Endothelial cell of umbilical vein (primary cell): ENCODE results near the gene DNAI2. TPM values are rescaled to one million over a fixed set of nuclear protein-coding genes. Genes with fewer than 3 reads are reported as not detected.

ENCODE experiments used
- BruUV-seq: library from RNA; stranded (reverse); fragments of 400-500 nt; replicated peaks from 2 replicates; lab custom pipeline; 2021; lab: Mats Ljungman, UMichigan
- CTCF ChIA-PET: fragments of 300-600, 350-600 bp; sonication (Branson Sonifier 250); formaldehyde crosslinking; loops from one replicate; lab custom pipeline; 2021; ENCODE audit warnings: antibody characterized with exemption, inconsistent platforms; lab: Charles Lee
- POLR2A ChIA-PET: fragments of 300-600, 350-600 bp; sonication (Branson Sonifier 250); formaldehyde crosslinking; loops from one replicate; lab custom pipeline; 2021; ENCODE audit warnings: antibody characterized with exemption, inconsistent platforms; lab: Charles Lee
- DNase-seq: peaks from one replicate; pipeline ENCODE4 v3.0.0-alpha.2; 2011; ENCODE audit warnings: low read depth, low spot score
- FAIRE-seq: peaks from 2 replicates; lab custom pipeline; 2011; peaks lifted over from hg19 to GRCh38; lab: Jason Lieb, UNC
- H2AFZ ChIP-seq: 2 replicates; pipeline ENCODE4 v1.6.0; 2012; ENCODE audit warnings: low read depth, low read length, control low read depth, inconsistent platforms
- H3K27ac ChIP-seq: 2 replicates; pipeline ENCODE4 v1.5.1; 2011; ENCODE audit warnings: low read depth, mild to moderate bottlenecking, control low read depth, low read length, moderate library complexity; ENCODE audit not compliant: insufficient read depth
- H3K27me3 ChIP-seq, 2 experiments: 2 replicates each; pipeline versions ENCODE4 v1.6.0 to v1.6.1; 2011; ENCODE audit warnings: low read length in 2 of 2, mixed read lengths in 1 of 2; ENCODE audit not compliant: control insufficient read depth in 2 of 2, insufficient read depth in 2 of 2
- H3K36me3 ChIP-seq, 2 experiments: 2 replicates in 1 of 2; 3 replicates in 1 of 2; pipeline ENCODE4 v1.5.1; 2011; ENCODE audit warnings: low read length in 2 of 2, mild to moderate bottlenecking in 1 of 2, moderate library complexity in 1 of 2; ENCODE audit not compliant: control insufficient read depth in 2 of 2, insufficient read depth in 2 of 2; ENCODE audit errors: extremely low read depth in 1 of 2
- H3K4me1 ChIP-seq: 3 replicates; pipeline ENCODE4 v1.5.1; 2011; ENCODE audit warnings: mild to moderate bottlenecking, low read length; ENCODE audit not compliant: control insufficient read depth, insufficient read depth; ENCODE audit errors: extremely low read depth
- H3K4me2 ChIP-seq: 2 replicates; pipeline ENCODE4 v1.6.1; 2011; ENCODE audit warnings: low read length, control low read depth, mixed read lengths; ENCODE audit not compliant: insufficient read depth
- H3K4me3 ChIP-seq, 3 experiments: fragments of 200-600 bp in 1 of 3; sonication (generic), shearing (Covaris generic) in 1 of 3; replicated peaks in 1 of 3; 2 replicates each; pipeline ENCODE4 v1.5.1; 2011 to 2016; ENCODE audit warnings: control low read depth in 3 of 3, low read length in 3 of 3, mild to moderate bottlenecking in 2 of 3, inconsistent platforms in 1 of 3, low read depth in 1 of 3, moderate library complexity in 1 of 3; ENCODE audit not compliant: insufficient read depth in 1 of 3
- H3K79me2 ChIP-seq: 2 replicates; pipeline ENCODE4 v1.6.0; 2012; ENCODE audit warnings: low read length, inconsistent platforms; ENCODE audit not compliant: control insufficient read depth, insufficient read depth
- H3K9ac ChIP-seq: replicated peaks from 2 replicates; pipeline ENCODE3; 2011; ENCODE audit warnings: low read length, control low read depth; ENCODE audit not compliant: insufficient read depth; ENCODE audit errors: extremely low read depth
- H3K9me1 ChIP-seq: replicated peaks from 3 replicates; pipeline ENCODE4 v1.6.0; 2011; ENCODE audit warnings: mild to moderate bottlenecking, low read length; ENCODE audit not compliant: control insufficient read depth, insufficient read depth; ENCODE audit errors: extremely low read depth
- H3K9me3 ChIP-seq: replicated peaks from 2 replicates; pipeline ENCODE4 v1.5.1; 2012; ENCODE audit warnings: low read length, inconsistent platforms; ENCODE audit not compliant: control insufficient read depth, insufficient read depth
- H4K20me1 ChIP-seq: replicated peaks from 2 replicates; pipeline ENCODE3; 2011; ENCODE audit warnings: mild to moderate bottlenecking, low read length; ENCODE audit not compliant: control insufficient read depth, insufficient read depth; ENCODE audit errors: extremely low read depth
- EZH2 ChIP-seq: IDR thresholded peaks from 2 replicates; pipeline ENCODE4 v1.6.1; 2012; ENCODE audit warnings: borderline replicate concordance, low read depth, mild to moderate bottlenecking, moderate library complexity, low read length, inconsistent platforms; ENCODE audit not compliant: severe bottlenecking
- FOS ChIP-seq: IDR thresholded peaks from 2 replicates; pipeline ENCODE4 v1.6.1; 2011; ENCODE audit warnings: mild to moderate bottlenecking, low read length, moderate library complexity, borderline replicate concordance; ENCODE audit not compliant: insufficient read depth
- GATA2 ChIP-seq: IDR thresholded peaks from 2 replicates; pipeline ENCODE4 v1.7.0; 2011; ENCODE audit warnings: low read depth, mild to moderate bottlenecking, moderate library complexity, mixed read lengths, low read length; ENCODE audit not compliant: insufficient read length, insufficient read depth
- JUN ChIP-seq: IDR thresholded peaks from 2 replicates; pipeline ENCODE4 v1.6.1; 2011; ENCODE audit warnings: borderline replicate concordance, low read depth; ENCODE audit not compliant: insufficient read length, insufficient read depth
- MYC ChIP-seq: IDR thresholded peaks from one replicate; pipeline ENCODE4 v1.6.1; 2011; ENCODE audit warnings: mild to moderate bottlenecking, low read depth, low read length
- POLR2A ChIP-seq: IDR thresholded peaks from 2 replicates; pipeline ENCODE4 v1.6.1; 2012; ENCODE audit warnings: low read depth, mild to moderate bottlenecking, control low read depth, low read length
- POLR2AphosphoS5 ChIP-seq: IDR thresholded peaks from 2 replicates; pipeline ENCODE4 v1.6.1; 2012; ENCODE audit warnings: low read depth, mild to moderate bottlenecking, control low read depth, low read length, moderate library complexity; ENCODE audit not compliant: insufficient read depth
- dilution Hi-C: fragments of 300-500 bp; cut with MboI; formaldehyde crosslinking; loops from one replicate; pipeline ENCODE4 v1.15.0; 2019; ENCODE audit warnings: low sequenced_read_pairs; ENCODE audit not compliant: extremely low pct_ligation_motif_present
- intact Hi-C: fragments of 100-400 bp; cut with micrococcal nuclease; formaldehyde crosslinking; loops from one replicate; pipeline ENCODE4 v1.10.0; 2022
- polyA plus RNA-seq, 4 experiments: library from polyadenylated mRNA; depleted of rRNA in 3 of 4; stranded (reverse) in 3 of 4; unstranded in 1 of 4; fragments of >200 nt; gene quantifications; 2 replicates each; pipeline versions ENCODE4 v1.2.1 to v1.2.3, GENCODE V29; 2011 to 2012; ENCODE audit warnings: missing spikeins in 1 of 4
- total RNA-seq: library from RNA; stranded (reverse); gene quantifications from 2 replicates; pipeline ENCODE4 v1.2.3, GENCODE V29; 2021
- TF ChIP-seq, protein P1 (sequence below), 2 donors: IDR thresholded peaks; 1 replicate in 1 of 2; 2 replicates in 1 of 2; pipeline ENCODE4 v1.5.1; 2011; ENCODE audit warnings: low read length in 2 of 2, mild to moderate bottlenecking in 2 of 2, moderate library complexity in 2 of 2, control low read depth in 1 of 2, inconsistent platforms in 1 of 2, low read depth in 1 of 2; ENCODE audit not compliant: insufficient read depth in 1 of 2; ENCODE audit errors: extremely low read depth in 1 of 2
- TF ChIP-seq, protein P2 (sequence below): IDR thresholded peaks from 2 replicates; pipeline ENCODE4 v1.6.1; 2011; ENCODE audit not compliant: insufficient read depth, insufficient read length

The DNAI2 gene
- total and polyA plus RNA-seq, 2 donors (not counting 3 experiments of a cell fraction or from before 2014, with no cell fraction given), result not detected

DNA sequence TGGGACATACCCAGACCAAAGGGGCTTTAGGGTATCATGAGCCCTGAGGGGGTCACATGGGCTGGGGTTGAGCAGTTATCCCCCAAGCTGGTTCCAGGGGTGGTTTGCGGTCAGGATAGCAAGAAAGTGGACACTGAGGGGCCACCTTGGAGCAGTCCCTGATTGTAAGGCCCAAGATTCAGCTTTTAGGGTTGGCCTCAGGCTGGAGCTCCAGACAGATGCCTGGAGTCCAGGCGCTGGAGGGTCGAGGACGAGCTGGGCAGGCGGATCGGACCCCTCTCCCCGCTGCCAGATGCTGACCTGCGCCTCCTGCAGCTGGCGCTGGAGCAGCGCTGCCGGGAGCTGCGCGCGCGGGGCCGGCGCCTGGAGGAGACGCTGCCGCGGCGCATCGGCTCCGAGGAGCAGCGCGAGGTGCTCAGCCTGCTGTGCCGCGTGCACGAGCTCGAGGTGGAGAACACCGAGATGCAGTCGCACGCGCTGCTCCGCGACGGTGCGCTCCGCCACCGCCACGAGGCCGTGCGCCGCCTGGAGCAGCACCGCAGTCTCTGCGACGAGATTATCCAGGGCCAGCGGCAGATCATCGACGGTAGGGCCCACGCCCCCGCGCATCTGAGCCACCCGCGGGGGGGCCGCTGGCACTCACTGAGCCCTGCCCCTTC lies 77.6 kb downstream of the DNAI2 start:
- intact Hi-C loops, result no loop called here
- H3K36me3 ChIP-seq, result no peaks in the 10 kb centered on the region
- CTCF ChIA-PET, result interaction anchor here (1.1 to 2.5 kb wide), 3 partner anchors 12 to 922 kb away, joined by 3 to 13 read pairs (median 4); partner anchors contain the start of gene GPR142
- TF ChIP-seq, protein P1, sequence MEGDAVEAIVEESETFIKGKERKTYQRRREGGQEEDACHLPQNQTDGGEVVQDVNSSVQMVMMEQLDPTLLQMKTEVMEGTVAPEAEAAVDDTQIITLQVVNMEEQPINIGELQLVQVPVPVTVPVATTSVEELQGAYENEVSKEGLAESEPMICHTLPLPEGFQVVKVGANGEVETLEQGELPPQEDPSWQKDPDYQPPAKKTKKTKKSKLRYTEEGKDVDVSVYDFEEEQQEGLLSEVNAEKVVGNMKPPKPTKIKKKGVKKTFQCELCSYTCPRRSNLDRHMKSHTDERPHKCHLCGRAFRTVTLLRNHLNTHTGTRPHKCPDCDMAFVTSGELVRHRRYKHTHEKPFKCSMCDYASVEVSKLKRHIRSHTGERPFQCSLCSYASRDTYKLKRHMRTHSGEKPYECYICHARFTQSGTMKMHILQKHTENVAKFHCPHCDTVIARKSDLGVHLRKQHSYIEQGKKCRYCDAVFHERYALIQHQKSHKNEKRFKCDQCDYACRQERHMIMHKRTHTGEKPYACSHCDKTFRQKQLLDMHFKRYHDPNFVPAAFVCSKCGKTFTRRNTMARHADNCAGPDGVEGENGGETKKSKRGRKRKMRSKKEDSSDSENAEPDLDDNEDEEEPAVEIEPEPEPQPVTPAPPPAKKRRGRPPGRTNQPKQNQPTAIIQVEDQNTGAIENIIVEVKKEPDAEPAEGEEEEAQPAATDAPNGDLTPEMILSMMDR (IDR thresholded peaks at IDR 0.05; ENCODE audit: extremely low read depth in 1 of 2, insufficient read depth in 1 of 2, low read depth in 1 of 2, low read length in 2 of 2), result no peak
- no peak for TF ChIP-seq MYC
- H3K4me1 ChIP-seq, result no peaks in the 10 kb centered on the region
- H3K79me2 ChIP-seq, result no peaks in the 10 kb centered on the region
- no peak overlapping the region for H2AFZ ChIP-seq
- H3K4me3 ChIP-seq, result no peak overlapping the region
- H4K20me1 ChIP-seq, result no peaks in the 10 kb centered on the region
- H3K4me2 ChIP-seq, result no peak overlapping the region
- no TSS peak for BruUV-seq
- no peaks in the 10 kb centered on the region for H3K9me1 ChIP-seq
- no peak overlapping the region for H3K27ac ChIP-seq
- H3K9ac ChIP-seq, result no peak overlapping the region
- no peaks in the 10 kb centered on the region for H3K9me3 ChIP-seq
- DNase-seq (no peak), FAIRE-seq (no peak)
- H3K27me3 ChIP-seq, result peaks cover 3 to 19% of the 10 kb centered on the region in 2 experiments
- dilution Hi-C loops, result no loop called here
- POLR2A ChIA-PET, result no interaction called here

DNA sequence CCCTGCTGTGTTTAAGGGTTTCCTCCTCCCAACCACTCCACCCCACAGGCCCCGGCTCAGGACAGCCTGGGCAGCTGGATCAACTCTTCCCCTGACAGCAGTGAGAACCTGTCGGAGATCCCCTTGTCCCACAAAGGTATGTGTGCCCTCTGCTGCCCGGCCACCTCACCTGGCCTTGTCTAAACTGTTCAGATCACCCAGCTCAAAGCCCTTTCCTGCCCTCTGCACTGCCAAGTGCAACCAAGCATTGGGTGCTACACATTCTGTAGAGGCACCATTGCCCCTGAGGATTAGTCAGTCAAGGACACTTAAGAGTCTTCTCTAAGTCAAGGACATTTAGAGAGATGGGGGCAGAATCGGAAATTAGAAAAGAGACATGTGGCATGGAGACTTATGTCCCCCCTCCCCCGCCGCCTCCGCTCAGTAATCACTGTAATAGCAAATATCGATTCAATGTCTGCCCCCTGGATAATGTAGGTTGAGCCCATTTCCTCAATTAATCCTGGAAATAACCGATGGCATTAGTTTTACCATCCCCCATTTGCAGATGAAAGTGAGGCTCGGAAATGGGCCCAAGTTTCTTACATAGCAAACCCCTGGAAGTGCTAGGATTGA lies 79.5 kb downstream of the DNAI2 start:
- H3K4me1 ChIP-seq, result no peaks in the 10 kb centered on the region

More for the DNA sequence above, 79.5 kb downstream of the DNAI2 start:
- Histone ChIP-seq H4K20me1 (no peaks in the 10 kb centered on the region), H3K4me3 (no peak overlapping the region), H3K9ac (no peak overlapping the region), H3K79me2 (no peaks in the 10 kb centered on the region), H3K4me2 (no peak overlapping the region), H3K27ac (no peak overlapping the region), H3K27me3 (peaks cover 10 to 30% of the 10 kb centered on the region in 2 experiments), H2AFZ (no peak overlapping the region), H3K9me3 (no peaks in the 10 kb centered on the region), H3K36me3 (no peaks in the 10 kb centered on the region), H3K9me1 (no peaks in the 10 kb centered on the region)
- POLR2A ChIA-PET, result no interaction called here
- BruUV-seq, result no TSS peak
- intact Hi-C loops (loop anchor here (1.0 kb wide), 1 partner anchor 52 kb away; no protein-coding TSS in a partner anchor), dilution Hi-C loops (no loop called here)
- no peak for DNase-seq
- CTCF ChIA-PET, result interaction anchor here (0.9 to 1.4 kb wide), 2 partner anchors 48 to 52 kb away, joined by 3 to 4 read pairs; no protein-coding TSS in a partner anchor
- no peak for FAIRE-seq
- TF ChIP-seq EZH2, result no peak
- TF ChIP-seq FOS, result no peak
- TF ChIP-seq, protein P2, sequence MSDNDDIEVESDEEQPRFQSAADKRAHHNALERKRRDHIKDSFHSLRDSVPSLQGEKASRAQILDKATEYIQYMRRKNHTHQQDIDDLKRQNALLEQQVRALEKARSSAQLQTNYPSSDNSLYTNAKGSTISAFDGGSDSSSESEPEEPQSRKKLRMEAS, result no peak
- no peak for TF ChIP-seq MYC
- no peak for TF ChIP-seq POLR2A
- TF ChIP-seq JUN, result no peak
- TF ChIP-seq, protein P1 (IDR thresholded peaks at IDR 0.05; ENCODE audit: extremely low read depth in 1 of 2, insufficient read depth in 1 of 2, low read depth in 1 of 2, low read length in 2 of 2), result no peak
- no peak for TF ChIP-seq GATA2
- TF ChIP-seq POLR2AphosphoS5, result no peak
